Left ventricle myocardium inferior (tissue), 1 donor: ENCODE data around the gene GART. TPM values are rescaled to one million over a fixed set of nuclear protein-coding genes. Genes with fewer than 3 reads are reported as not detected.

ENCODE experiments used
- DNase-seq: peaks from one replicate; pipeline ENCODE4 v3.0.0-alpha.2; 2020
- H3K27ac ChIP-seq: fragments of 200-600 bp; replicated peaks from 2 replicates; pipeline ENCODE4 v1.8.0; 2021
- H3K27me3 ChIP-seq: fragments of 200-600 bp; 2 replicates; pipeline ENCODE4 v1.8.0; 2021; ENCODE audit warnings: low read depth
- H3K36me3 ChIP-seq: fragments of 200-600 bp; 2 replicates; pipeline ENCODE4 v1.8.0; 2021
- H3K4me1 ChIP-seq: fragments of 200-600 bp; 2 replicates; pipeline ENCODE4 v1.8.0; 2021
- H3K4me3 ChIP-seq: fragments of 200-600 bp; 2 replicates; pipeline ENCODE4 v1.8.0; 2021; ENCODE audit warnings: mild to moderate bottlenecking, moderate library complexity
- H3K9me3 ChIP-seq: fragments of 200-600 bp; replicated peaks from 2 replicates; pipeline ENCODE4 v1.8.0; 2021
- CTCF ChIP-seq: fragments of 200-600 bp; IDR thresholded peaks from 2 replicates; pipeline ENCODE4 v1.8.0; 2021; ENCODE audit warnings: antibody characterized with exemption, mild to moderate bottlenecking, borderline replicate concordance
- intact Hi-C: fragments of 100-400 bp; cut with micrococcal nuclease; formaldehyde crosslinking; loops from one replicate; pipeline ENCODE4 v1.11.0; 2022
- total RNA-seq: library from RNA; stranded (reverse); fragmentation: NEBNext Ultra II Directional; extraction: Animal tissue kit (Norgen Biotek cat#: 25700); gene quantifications from one replicate; pipeline ENCODE4 v1.2.1, GENCODE V29; 2021
- donor health status: DM: no; HTN: yes; CAD: no; lungs with severe emphysema.

The GART gene
- total RNA-seq, 1 donor from 2014 or later, result 41.5 TPM

DNA sequence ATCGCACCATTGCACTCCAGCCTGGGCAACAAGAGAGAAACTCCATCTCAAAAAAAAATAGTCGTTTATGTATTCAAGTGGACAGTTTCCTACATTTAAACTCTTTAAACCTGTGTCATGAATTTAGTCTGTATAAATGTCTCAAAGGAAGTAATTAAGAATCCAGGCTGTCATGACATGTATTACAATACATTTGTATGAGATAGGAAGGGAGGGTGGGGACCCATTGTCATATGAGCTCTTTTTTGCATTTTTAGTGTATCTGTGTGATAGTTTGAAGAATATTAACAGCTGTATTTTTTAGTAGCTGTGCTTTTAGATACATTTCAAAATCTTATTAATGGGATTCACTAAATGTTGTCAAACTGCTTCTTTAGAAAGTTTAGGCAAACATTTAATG, 26.5 kb upstream of the GART start:
- Histone ChIP-seq H3K4me1 (peaks cover 24% of the 10 kb centered on the region), H3K9me3 (no peaks in the 10 kb centered on the region), H3K36me3 (peaks cover 79% of the 10 kb centered on the region), H3K4me3 (no peak overlapping the region), H3K27me3 (no peaks in the 10 kb centered on the region), H3K27ac (no peak overlapping the region)
- intact Hi-C loops, result no loop called here
- no peak for DNase-seq
- no peak for TF ChIP-seq CTCF

GRCh38 chr21:33567914-33568313, 26.0 kb upstream of the GART start:
- no peak for DNase-seq
- no peaks in the 10 kb centered on the region for H3K27me3 ChIP-seq
- H3K36me3 ChIP-seq, result peaks cover 78% of the 10 kb centered on the region

DNA sequence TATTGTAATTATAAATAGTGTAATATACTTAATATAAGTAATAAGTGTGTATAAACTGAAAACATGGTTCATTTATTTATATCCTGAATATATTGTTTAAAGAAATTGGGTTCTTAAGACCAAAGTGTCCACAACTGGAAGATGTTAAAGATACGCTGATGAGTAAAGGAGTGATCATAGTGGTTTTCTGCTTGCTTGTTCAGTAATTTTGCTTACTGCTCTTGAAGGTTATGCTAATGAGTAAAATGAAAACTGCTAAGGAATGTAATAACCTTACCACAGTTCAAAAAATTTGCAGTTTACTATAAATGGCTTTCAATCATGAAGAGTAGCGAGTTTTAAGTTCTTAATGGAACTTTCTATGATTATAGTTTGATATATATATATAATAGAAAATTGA, 24.6 kb upstream of the GART start:
- TF ChIP-seq CTCF, result no peak
- H3K4me3 ChIP-seq, result no peak overlapping the region
- intact Hi-C loops, result no loop called here
- H3K4me1 ChIP-seq, result peaks cover 18% of the 10 kb centered on the region
- DNase-seq, result no peak
- no peak overlapping the region for H3K27ac ChIP-seq
- no peaks in the 10 kb centered on the region for H3K27me3 ChIP-seq
- H3K9me3 ChIP-seq, result no peaks in the 10 kb centered on the region
- peaks cover 80% of the 10 kb centered on the region for H3K36me3 ChIP-seq

More at GRCh38 chr21:33567914-33568313, 26.0 kb upstream of the GART start:
- intact Hi-C loops, result no loop called here
- no peak overlapping the region for H3K27ac ChIP-seq
- H3K4me1 ChIP-seq, result peaks cover 28% of the 10 kb centered on the region
- H3K4me3 ChIP-seq, result no peak overlapping the region
- TF ChIP-seq CTCF, result no peak
- no peaks in the 10 kb centered on the region for H3K9me3 ChIP-seq

DNA sequence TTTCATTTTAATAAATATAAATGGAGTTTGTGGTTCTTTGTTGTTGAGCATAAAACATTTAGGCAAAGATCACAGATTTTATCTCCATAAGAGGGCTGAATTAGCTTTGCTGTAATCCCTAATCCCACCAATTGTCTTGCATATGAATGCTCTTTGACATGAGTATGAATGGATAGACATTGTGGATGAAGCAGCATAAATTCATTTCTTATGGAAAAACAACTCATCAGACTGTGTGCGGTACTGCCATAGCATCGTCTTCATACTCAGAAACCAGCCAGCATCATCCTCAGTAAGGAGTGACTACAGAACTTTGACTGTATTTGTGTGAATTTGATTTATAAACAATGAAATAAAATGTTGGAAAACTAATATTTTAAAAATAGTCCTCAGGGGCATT, 20.5 kb upstream of the GART start:
- peaks cover 53% of the 10 kb centered on the region for H3K4me1 ChIP-seq
- no peaks in the 10 kb centered on the region for H3K27me3 ChIP-seq
- intact Hi-C loops, result no loop called here
- H3K36me3 ChIP-seq, result peaks cover 81% of the 10 kb centered on the region
- no peak for DNase-seq
- no peak overlapping the region for H3K4me3 ChIP-seq
- H3K9me3 ChIP-seq, result no peaks in the 10 kb centered on the region
- no peak for TF ChIP-seq CTCF
- no peak overlapping the region for H3K27ac ChIP-seq

GRCh38 chr21:33561373-33561772, 19.5 kb upstream of the GART start:
- peaks cover 63% of the 10 kb centered on the region for H3K4me1 ChIP-seq
- H3K4me3 ChIP-seq, result no peak overlapping the region
- TF ChIP-seq CTCF, result no peak
- intact Hi-C loops, result no loop called here
- no peak overlapping the region for H3K27ac ChIP-seq
- H3K27me3 ChIP-seq, result no peaks in the 10 kb centered on the region
- H3K9me3 ChIP-seq, result no peaks in the 10 kb centered on the region
- no peak for DNase-seq
- peaks cover 82% of the 10 kb centered on the region for H3K36me3 ChIP-seq

GRCh38 chr21:33560965-33561364, 19.0 kb upstream of the GART start:
- DNase-seq, result no peak
- Histone ChIP-seq H3K27ac (no peak overlapping the region), H3K27me3 (no peaks in the 10 kb centered on the region)

More at GRCh38 chr21:33560965-33561364, 19.0 kb upstream of the GART start:
- intact Hi-C loops, result no loop called here
- Histone ChIP-seq H3K4me3 (no peak overlapping the region), H3K36me3 (peaks cover 86% of the 10 kb centered on the region), H3K4me1 (peaks cover 67% of the 10 kb centered on the region), H3K9me3 (no peaks in the 10 kb centered on the region)
- no peak for TF ChIP-seq CTCF
